C4-2B (cell line): ENCODE data around the gene ZNF473.

Source experiments
- H3K27ac ChIP-seq: fragments of 450-650 bp; 2 replicates; pipeline ENCODE4 v1.5.1; 2017
- CTCF ChIP-seq: fragments of 450-650 bp; conservative IDR thresholded peaks from 2 replicates; pipeline ENCODE4 v1.5.1; 2017; ENCODE audit warnings: mild to moderate bottlenecking
- ZFX ChIP-seq: fragments of 450-650 bp; IDR thresholded peaks from 2 replicates; pipeline ENCODE4 v1.6.1; 2017

Gene ZNF473

GRCh38 chr19:50022823-50023222 lies 3.0 kb upstream of the ZNF473 start:
- no peak overlapping the region for H3K27ac ChIP-seq
- TF ChIP-seq CTCF: no peak
- TF ChIP-seq ZFX: no peak

- peak overlapping the region; percentile 78 for H3K27ac ChIP-seq
- no peak for TF ChIP-seq CTCF
- TF ChIP-seq ZFX: no peak
Measured at GRCh38 chr19:50024719-50025021, 1.1 kb upstream of the ZNF473 start.

GRCh38 chr19:50025022-50025793 lies 597 bp upstream of the ZNF473 start, which contains the start of gene VRK3:
Gene VRK3 (minus strand): TSS chr19:50025372. CDS start chr19:50016162, 9,210 bp downstream.
- TF ChIP-seq CTCF: no peak
- TF ChIP-seq ZFX: no peak
- peak within 1 kb of the TSS; percentile 78 for H3K27ac ChIP-seq

DNA sequence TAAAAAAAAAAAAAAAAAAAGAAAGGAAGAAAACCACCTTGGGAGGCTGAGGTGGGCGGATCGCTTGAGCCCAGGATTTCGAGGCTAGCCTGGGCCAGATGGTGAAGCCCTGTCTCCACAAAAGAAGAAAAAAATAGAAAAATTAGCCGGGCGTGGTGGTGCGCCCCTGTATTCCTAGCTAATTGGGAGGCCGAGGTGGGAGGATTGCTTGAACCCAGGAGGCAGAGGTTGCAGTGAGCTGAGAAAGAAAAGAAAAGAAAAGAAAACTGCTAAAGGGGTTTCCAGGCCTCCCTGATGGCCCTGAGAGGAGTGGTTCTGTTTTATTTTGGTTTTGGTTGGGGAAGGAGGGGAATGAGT lies 723 bp downstream of the ZNF473 start:
- no peak for TF ChIP-seq CTCF
- TF ChIP-seq ZFX: no peak
- peak overlapping the region; percentile 78 for H3K27ac ChIP-seq

DNA sequence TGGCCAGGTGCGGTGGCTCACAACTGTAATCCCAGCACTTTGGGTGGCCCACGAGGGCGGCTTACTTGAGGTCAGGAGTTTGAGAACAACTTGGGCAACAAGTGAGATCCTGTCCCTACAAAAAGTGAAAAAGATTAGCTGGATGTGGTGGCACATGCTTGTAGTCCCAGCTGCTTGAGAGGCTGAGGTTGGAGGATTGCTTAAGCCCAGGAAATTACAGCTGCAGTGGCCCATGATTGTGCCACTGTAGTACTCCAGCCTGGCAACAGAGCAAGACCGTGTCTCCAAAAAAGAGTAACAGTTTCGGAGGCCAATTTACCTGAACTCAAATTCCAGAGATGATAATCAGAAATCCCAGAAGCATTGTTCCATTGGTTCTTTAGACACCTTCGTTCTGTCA lies 4.4 kb downstream of the ZNF473 start:
- no peak overlapping the region for H3K27ac ChIP-seq
- no peak for TF ChIP-seq ZFX
- no peak for TF ChIP-seq CTCF

- TF ChIP-seq ZFX (no peak), CTCF (no peak)
- H3K27ac ChIP-seq: no peak overlapping the region
Measured at GRCh38 chr19:50030937-50031336, 5.1 kb downstream of the ZNF473 start.

GRCh38 chr19:50036908-50037307 lies 11.1 kb downstream of the ZNF473 start:
- H3K27ac ChIP-seq: no peak overlapping the region
- no peak for TF ChIP-seq CTCF
- TF ChIP-seq ZFX: no peak
